ENCODE data around the gene CALN1.

DNA sequence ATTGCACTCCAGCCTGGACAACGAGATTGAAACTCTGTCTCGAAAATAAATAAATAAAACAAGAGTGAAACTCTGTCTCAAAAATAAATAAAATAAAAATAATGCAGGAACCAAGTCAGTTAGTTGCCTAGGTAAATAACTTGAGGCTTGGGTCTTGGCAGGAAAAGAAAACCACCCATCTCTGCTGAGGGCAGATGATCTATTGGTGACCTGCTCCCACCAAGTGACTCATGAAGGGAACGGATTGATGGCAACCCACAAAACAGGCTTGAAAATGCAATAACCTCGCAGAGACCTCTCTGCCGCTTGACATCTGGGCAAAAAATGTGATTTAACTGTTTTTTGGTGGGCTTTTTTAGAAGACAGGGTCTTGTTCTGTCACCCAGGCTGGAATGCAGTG lies 86.6 kb downstream of the CALN1 start:
- TF ChIP-seq, protein P1, sequence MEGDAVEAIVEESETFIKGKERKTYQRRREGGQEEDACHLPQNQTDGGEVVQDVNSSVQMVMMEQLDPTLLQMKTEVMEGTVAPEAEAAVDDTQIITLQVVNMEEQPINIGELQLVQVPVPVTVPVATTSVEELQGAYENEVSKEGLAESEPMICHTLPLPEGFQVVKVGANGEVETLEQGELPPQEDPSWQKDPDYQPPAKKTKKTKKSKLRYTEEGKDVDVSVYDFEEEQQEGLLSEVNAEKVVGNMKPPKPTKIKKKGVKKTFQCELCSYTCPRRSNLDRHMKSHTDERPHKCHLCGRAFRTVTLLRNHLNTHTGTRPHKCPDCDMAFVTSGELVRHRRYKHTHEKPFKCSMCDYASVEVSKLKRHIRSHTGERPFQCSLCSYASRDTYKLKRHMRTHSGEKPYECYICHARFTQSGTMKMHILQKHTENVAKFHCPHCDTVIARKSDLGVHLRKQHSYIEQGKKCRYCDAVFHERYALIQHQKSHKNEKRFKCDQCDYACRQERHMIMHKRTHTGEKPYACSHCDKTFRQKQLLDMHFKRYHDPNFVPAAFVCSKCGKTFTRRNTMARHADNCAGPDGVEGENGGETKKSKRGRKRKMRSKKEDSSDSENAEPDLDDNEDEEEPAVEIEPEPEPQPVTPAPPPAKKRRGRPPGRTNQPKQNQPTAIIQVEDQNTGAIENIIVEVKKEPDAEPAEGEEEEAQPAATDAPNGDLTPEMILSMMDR (IDR thresholded peaks at IDR 0.05): no peak
- no peak for TF ChIP-seq POLR2A (IDR thresholded peaks at IDR 0.05)
